LNCaP clone FGC (cell line): ENCODE results near the gene GAS7.
A peak's percentile ranks its signal among the peaks of the same experiment; 100 is the strongest.

Experiments
- DNase-seq: peaks from one replicate; pipeline ENCODE4 v3.0.0-alpha.2; 2011; ENCODE audit warnings: low read depth
- H3K4me3 ChIP-seq: 2 replicates; pipeline ENCODE4 v1.5.1; 2011; ENCODE audit warnings: mild to moderate bottlenecking, low read depth, low read length, control low read depth
- TF ChIP-seq, protein P1 (sequence below): IDR thresholded peaks from 2 replicates; pipeline ENCODE4 v1.5.1; 2012; ENCODE audit warnings: mild to moderate bottlenecking; ENCODE audit not compliant: control insufficient read depth, insufficient read depth; ENCODE audit errors: extremely low read depth

Gene GAS7

DNA sequence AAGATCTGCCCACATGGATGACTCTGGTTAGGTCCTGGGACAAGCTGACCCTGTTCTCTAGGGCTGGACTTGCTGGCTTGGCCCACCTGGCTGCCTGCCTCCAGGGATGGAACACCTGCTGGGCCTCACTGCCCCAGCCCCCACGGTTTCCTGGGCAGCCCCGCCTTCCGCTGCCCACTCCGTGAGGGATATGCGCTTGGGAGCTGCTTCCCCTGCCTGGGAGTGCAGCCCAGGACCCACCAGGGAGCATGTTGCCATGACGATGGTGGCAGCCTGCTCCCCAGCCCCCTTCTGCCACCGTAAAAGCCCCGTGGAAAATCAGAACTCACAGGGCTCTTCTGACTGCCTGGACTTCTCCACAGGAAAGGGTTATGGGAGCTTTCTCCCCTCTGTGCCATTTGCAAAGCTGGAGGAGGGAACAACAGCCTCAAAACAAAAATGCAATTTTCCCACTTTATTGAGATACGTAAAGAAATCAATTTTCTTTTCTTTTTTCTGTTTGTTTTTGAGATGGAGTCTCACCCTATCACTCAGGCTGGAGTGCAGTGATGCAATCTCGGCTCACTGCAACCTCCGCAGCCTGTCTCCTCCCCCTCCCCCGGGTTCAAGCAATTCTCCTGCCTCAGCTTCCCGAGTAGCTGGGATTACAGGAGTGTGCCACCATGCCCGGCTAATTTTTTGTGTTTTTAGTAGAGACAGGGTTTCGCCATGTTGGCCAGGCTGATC, 18.0 kb upstream of the GAS7 start:
- TF ChIP-seq, protein P1, sequence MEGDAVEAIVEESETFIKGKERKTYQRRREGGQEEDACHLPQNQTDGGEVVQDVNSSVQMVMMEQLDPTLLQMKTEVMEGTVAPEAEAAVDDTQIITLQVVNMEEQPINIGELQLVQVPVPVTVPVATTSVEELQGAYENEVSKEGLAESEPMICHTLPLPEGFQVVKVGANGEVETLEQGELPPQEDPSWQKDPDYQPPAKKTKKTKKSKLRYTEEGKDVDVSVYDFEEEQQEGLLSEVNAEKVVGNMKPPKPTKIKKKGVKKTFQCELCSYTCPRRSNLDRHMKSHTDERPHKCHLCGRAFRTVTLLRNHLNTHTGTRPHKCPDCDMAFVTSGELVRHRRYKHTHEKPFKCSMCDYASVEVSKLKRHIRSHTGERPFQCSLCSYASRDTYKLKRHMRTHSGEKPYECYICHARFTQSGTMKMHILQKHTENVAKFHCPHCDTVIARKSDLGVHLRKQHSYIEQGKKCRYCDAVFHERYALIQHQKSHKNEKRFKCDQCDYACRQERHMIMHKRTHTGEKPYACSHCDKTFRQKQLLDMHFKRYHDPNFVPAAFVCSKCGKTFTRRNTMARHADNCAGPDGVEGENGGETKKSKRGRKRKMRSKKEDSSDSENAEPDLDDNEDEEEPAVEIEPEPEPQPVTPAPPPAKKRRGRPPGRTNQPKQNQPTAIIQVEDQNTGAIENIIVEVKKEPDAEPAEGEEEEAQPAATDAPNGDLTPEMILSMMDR = no peak
- no peak overlapping the region for H3K4me3 ChIP-seq
- no peak for DNase-seq

DNA sequence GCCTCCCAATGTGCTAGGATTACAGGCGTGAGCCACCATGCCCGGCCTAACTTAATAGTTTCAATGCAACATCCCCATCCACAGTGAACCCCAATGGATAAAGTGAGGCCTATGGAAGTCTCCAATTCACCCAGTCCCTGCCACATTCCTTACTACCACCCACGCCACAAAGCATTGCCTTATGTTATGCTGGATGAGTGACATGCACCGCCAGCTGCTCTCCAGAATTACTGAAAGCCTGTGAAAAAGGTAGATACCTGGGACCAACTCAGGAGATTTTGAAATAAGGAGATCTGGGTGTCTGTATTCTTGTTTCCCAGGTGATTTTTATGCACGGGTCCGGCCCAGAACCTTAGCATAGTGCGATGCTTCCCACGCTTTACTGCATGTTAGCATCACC, 16.9 kb upstream of the GAS7 start:
- TF ChIP-seq, protein P1 = no peak
- no peak for DNase-seq
- H3K4me3 ChIP-seq = no peak overlapping the region

DNA sequence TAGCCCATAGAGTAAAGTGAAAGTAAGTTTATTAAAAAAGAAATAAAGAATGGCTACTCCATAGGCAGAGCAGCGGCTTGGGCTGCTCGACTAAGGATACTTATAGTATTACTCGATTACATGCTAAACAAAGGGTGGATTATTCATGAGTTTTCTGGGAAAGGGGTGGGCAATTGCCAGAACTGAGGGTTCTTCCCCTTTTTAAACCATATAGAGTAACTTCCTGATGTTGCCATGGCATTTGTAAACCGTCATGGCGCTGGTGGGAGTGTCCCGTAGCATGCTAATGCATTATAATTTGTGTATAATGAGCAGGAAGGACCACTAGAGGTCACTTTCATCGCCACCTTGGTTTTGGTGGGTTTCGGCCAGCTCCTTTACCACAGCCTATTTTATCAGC, 13.3 kb upstream of the GAS7 start:
- no peak overlapping the region for H3K4me3 ChIP-seq
- TF ChIP-seq, protein P1 = no peak
- no peak for DNase-seq

DNA sequence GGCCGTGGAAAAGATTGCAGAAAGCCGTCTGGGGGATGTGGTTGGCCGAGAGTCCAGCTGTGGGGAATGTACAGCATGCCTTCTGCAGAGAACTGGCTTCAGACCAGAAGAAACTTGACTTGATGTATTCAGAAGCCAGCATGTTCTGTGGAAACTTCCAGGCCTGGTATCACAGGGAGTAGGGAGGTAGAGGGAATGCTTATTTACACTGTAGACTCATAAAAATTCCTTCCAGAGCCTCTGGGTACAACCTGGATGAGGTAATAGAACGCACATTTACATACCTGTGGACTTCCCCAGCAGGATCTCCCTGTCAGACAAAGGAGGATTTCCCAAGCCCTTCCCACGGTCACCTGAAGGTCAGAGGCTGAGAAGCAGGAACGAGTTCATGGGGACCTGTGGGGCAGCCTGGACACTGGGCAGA, 11.8 kb upstream of the GAS7 start:
- TF ChIP-seq, protein P1 = no peak
- H3K4me3 ChIP-seq = no peak overlapping the region
- DNase-seq = peak; percentile 94

DNA sequence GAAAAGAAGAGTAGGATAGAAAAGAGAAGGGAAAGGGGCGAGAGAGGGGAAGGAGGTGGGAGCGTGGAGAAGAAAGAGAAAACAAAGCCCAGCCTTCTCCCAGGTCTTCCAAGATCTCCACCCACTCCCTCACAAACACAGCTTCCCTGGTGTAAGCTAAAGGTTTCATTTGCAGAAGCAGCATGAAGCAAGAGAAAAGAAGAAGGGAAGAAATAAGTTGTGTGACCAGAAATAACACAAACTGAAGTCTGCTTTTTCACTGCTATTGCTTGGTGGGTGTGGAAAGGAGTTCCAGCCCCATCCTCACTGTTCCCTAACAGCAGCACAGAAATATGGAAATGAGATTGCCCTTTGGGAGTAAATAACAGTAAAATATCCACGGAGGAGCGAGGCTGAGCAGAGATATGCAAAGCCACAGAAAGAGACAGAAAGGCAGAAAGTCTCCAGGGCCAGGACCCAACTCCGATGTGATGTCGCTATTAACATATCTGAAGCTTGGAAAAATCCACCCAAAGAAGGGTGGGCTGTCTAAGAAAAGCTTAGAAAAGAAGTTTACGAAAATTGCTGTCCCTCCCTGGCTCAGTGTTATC, 10.3 kb upstream of the GAS7 start:
- H3K4me3 ChIP-seq = no peak overlapping the region
- TF ChIP-seq, protein P1 = no peak
- no peak for DNase-seq

DNA sequence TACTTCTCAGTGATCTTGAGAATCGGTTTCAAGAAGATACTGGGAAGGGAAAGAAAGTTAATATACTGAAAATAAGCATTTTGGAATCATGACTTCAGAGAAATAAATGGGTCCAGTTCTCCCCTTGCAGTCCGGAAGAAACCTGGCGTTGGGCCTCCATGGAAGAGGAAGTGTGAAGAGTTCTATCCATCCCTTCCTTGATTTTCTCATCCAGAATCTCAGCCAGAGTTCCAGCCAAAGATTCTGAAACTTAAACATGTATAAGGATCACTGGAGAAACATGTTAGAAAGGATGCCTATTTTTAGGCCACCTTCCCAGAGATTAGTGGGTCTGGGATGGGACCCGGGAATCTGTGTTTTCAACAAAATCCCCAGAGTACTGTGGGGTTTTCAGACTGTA, 8.7 kb upstream of the GAS7 start:
- TF ChIP-seq, protein P1 = no peak
- DNase-seq = no peak
- no peak overlapping the region for H3K4me3 ChIP-seq
